ENCODE results near the gene CELA2A. TPM values are rescaled to one million over a fixed set of nuclear protein-coding genes. Genes with fewer than 3 reads are reported as not detected.

The CELA2A gene
- total RNA-seq, 1 experiment from 2014 or later = not detected

GRCh38 chr1:15411593-15412137, 44.9 kb upstream of the CELA2A start:
- POLR2A ChIA-PET (ENCODE audit: unreplicated experiment) = interaction anchor here (0.6 kb wide), 1 partner anchor 211 kb away, joined by 5 read pairs; no protein-coding TSS in a partner anchor
- Histone ChIP-seq H3K9me3 (ENCODE audit: insufficient read depth, low read depth) (no peaks in the 10 kb centered on the region), H3F3A (ENCODE audit: insufficient read depth, low read depth) (peaks cover 31% of the 10 kb centered on the region), H4K20me1 (ENCODE audit: insufficient read depth) (peaks cover 10% of the 10 kb centered on the region), H3K27ac (peak overlapping the region; percentile 57), H3K4me1 (replicated peaks; ENCODE audit: insufficient read depth) (peaks cover 35% of the 10 kb centered on the region), H3K79me2 (ENCODE audit: low read depth) (peaks cover 62% of the 10 kb centered on the region), H3K4me2 (peak overlapping the region; percentile 94), H3K9me2 (ENCODE audit: insufficient read depth) (no peaks in the 10 kb centered on the region), H3K27me3 (ENCODE audit: insufficient read depth, low read depth) (no peaks in the 10 kb centered on the region), H2AFZ (no peak overlapping the region), H3K36me3 (ENCODE audit: low read depth) (0 out of 2 replicates have a peak, but pooled peaks cover 6% of the 10 kb centered on the region), H3K4me3 (peak overlapping the region; percentile 75)
- CTCF ChIA-PET = interaction anchor here (0.5 to 1.0 kb wide), 4 partner anchors 14 to 383 kb away, joined by 3 to 9 read pairs (median 4); no protein-coding TSS in a partner anchor
- intact Hi-C loops (cut with micrococcal nuclease; ENCODE audit: unreplicated experiment) = loop anchor here (1.0 kb wide), 1 partner anchor 88 kb away; no protein-coding TSS in a partner anchor
- TF ChIP-seq, protein P1, sequence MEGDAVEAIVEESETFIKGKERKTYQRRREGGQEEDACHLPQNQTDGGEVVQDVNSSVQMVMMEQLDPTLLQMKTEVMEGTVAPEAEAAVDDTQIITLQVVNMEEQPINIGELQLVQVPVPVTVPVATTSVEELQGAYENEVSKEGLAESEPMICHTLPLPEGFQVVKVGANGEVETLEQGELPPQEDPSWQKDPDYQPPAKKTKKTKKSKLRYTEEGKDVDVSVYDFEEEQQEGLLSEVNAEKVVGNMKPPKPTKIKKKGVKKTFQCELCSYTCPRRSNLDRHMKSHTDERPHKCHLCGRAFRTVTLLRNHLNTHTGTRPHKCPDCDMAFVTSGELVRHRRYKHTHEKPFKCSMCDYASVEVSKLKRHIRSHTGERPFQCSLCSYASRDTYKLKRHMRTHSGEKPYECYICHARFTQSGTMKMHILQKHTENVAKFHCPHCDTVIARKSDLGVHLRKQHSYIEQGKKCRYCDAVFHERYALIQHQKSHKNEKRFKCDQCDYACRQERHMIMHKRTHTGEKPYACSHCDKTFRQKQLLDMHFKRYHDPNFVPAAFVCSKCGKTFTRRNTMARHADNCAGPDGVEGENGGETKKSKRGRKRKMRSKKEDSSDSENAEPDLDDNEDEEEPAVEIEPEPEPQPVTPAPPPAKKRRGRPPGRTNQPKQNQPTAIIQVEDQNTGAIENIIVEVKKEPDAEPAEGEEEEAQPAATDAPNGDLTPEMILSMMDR (conservative IDR thresholded peaks at IDR 0.05) = no peak
- no peak for TF ChIP-seq EZH2 (IDR thresholded peaks at IDR 0.05; ENCODE audit: low read depth)
- BruUV-seq (replicated peaks) = TSS peak; percentile 17
- peak; percentile 46 to 66 for DNase-seq

- H3K9me3 ChIP-seq (ENCODE audit: insufficient read depth, low read depth) = no peaks in the 10 kb centered on the region
- H4K20me1 ChIP-seq (ENCODE audit: insufficient read depth) = peaks cover 10% of the 10 kb centered on the region
- no peak overlapping the region for H2AFZ ChIP-seq
- ChIA-PET POLR2A (ENCODE audit: unreplicated experiment) (interaction anchor here (0.6 kb wide), 3 partner anchors 101 to 1652 kb away, joined by 3 to 5 read pairs (median 4); no protein-coding TSS in a partner anchor), CTCF (interaction anchor here (0.5 to 1.0 kb wide), 6 partner anchors 9 to 170 kb away, joined by 3 to 9 read pairs (median 4); no protein-coding TSS in a partner anchor)
- H3K27ac ChIP-seq = peak overlapping the region; percentile 57
- TF ChIP-seq, protein P1 (conservative IDR thresholded peaks at IDR 0.05) = no peak
- no peak for TF ChIP-seq EZH2 (IDR thresholded peaks at IDR 0.05; ENCODE audit: low read depth)
- 0 out of 2 replicates have a peak, but pooled peaks cover 6% of the 10 kb centered on the region for H3K36me3 ChIP-seq (ENCODE audit: low read depth)
- peak overlapping the region; percentile 94 for H3K4me2 ChIP-seq
- intact Hi-C loops (cut with micrococcal nuclease; ENCODE audit: unreplicated experiment) = loop anchor here (1.0 kb wide), 1 partner anchor 89 kb away; no protein-coding TSS in a partner anchor
- H3K27me3 ChIP-seq (ENCODE audit: insufficient read depth, low read depth) = no peaks in the 10 kb centered on the region
- H3K4me1 ChIP-seq (replicated peaks; ENCODE audit: insufficient read depth) = peaks cover 41% of the 10 kb centered on the region
- DNase-seq = peak; percentile 60 to 67
- no TSS peak for BruUV-seq (replicated peaks)
- H3K4me3 ChIP-seq = peak overlapping the region; percentile 75; the same call in 1 of the 2 replicates
- no peaks in the 10 kb centered on the region for H3K9me2 ChIP-seq (ENCODE audit: insufficient read depth)
- peaks cover 37% of the 10 kb centered on the region for H3F3A ChIP-seq (ENCODE audit: insufficient read depth, low read depth)
- peaks cover 64% of the 10 kb centered on the region for H3K79me2 ChIP-seq (ENCODE audit: low read depth)
Measured at GRCh38 chr1:15412175-15412800, 44.2 kb upstream of the CELA2A start.

DNA sequence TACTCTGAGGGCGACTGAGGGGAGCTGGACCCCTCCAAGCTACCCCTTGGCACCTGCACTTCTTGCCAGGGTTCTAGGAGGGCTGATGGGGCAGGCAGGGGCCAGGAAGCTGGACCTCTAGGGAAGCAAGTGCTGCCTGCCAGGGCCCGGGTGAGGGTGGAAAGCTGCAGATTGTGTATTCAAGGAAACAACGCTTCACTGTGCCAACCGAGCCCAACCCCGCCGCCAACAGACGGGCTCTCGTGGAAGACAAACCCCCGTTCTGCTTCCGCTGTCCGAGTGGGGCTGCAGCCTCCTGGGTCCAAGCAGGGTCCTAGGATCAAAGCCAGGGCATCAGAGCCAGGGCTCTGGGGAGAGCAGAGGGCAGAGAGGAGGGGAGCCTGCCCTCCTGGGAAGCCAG, 43.7 kb upstream of the CELA2A start:
- Histone ChIP-seq H3F3A (ENCODE audit: insufficient read depth, low read depth) (peaks cover 39% of the 10 kb centered on the region), H2AFZ (no peak overlapping the region), H3K79me2 (ENCODE audit: low read depth) (peaks cover 68% of the 10 kb centered on the region), H3K4me1 (replicated peaks; ENCODE audit: insufficient read depth) (peaks cover 47% of the 10 kb centered on the region), H3K4me3 (peak overlapping the region; percentile 75; the same call in 1 of the 2 replicates), H3K27me3 (ENCODE audit: insufficient read depth, low read depth) (no peaks in the 10 kb centered on the region), H3K9me2 (ENCODE audit: insufficient read depth) (no peaks in the 10 kb centered on the region), H3K4me2 (peak overlapping the region; percentile 94), H3K9me3 (ENCODE audit: insufficient read depth, low read depth) (no peaks in the 10 kb centered on the region), H3K27ac (peak overlapping the region; percentile 57; the same call in 1 of the 2 replicates), H4K20me1 (ENCODE audit: insufficient read depth) (peaks cover 10% of the 10 kb centered on the region), H3K36me3 (ENCODE audit: low read depth) (0 out of 2 replicates have a peak, but pooled peaks cover 6% of the 10 kb centered on the region)
- TF ChIP-seq EZH2 (IDR thresholded peaks at IDR 0.05; ENCODE audit: low read depth) = no peak
- TF ChIP-seq, protein P1 (conservative IDR thresholded peaks at IDR 0.05) = no peak
- ChIA-PET CTCF (interaction anchor here (0.7 to 1.0 kb wide), 3 partner anchors 19 to 90 kb away, joined by 3 to 9 read pairs (median 4); no protein-coding TSS in a partner anchor), POLR2A (ENCODE audit: unreplicated experiment) (interaction anchor here (0.6 kb wide), 2 partner anchors 101 to 1652 kb away, joined by 3 to 4 read pairs; no protein-coding TSS in a partner anchor)
- intact Hi-C loops (cut with micrococcal nuclease; ENCODE audit: unreplicated experiment) = loop anchor here (1.0 kb wide), 1 partner anchor 90 kb away; no protein-coding TSS in a partner anchor
- no peak for DNase-seq
- BruUV-seq (replicated peaks) = no TSS peak

Measured in PC-9 (cell line).